Measurements from ENCODE around the gene ANAPC7. TPM values are rescaled to one million over a fixed set of nuclear protein-coding genes. Genes with fewer than 3 reads are reported as not detected.
"Not testable (repeated sequence)": the region's sequence is repeated elsewhere in the genome, so short reads cannot be mapped to it uniquely, and the experiment has no call there.

The ANAPC7 gene
- total and polyA plus RNA-seq, 12 donors: 27.4 to 114 (median 43.9) TPM

- Histone ChIP-seq H3K4me3 (no peak overlapping the region), H3K36me3 (replicated peaks in 1 of 2) (peaks cover 0 to 100% of the 10 kb centered on the region in 2 donors), H3K27ac (no peak overlapping the region), H3K27me3 (no peaks in the 10 kb centered on the region), H3K4me1 (replicated peaks in 1 of 2) (peaks cover 0 to under 1% of the 10 kb centered on the region in 2 donors), H3K9me3 (replicated peaks in 1 of 3) (no peaks in the 10 kb centered on the region)
- intact Hi-C loops (cut with DNase I): no loop called here
- WGBS, 4 donors: 83 to 89% (median 84%) methylated on average over 9 of the region's 9 CpGs
- DNase-seq: peak in 4 of 7 donors; percentile 5 to 47 (median 10)
- no peak for TF ChIP-seq CTCF (IDR thresholded peaks at IDR 0.05)
Observed at GRCh38 chr12:110343736-110344555, 59.6 kb downstream of the ANAPC7 start.

- H3K4me1 ChIP-seq (replicated peaks in 1 of 2): no peaks in the 10 kb centered on the region
- WGBS, 4 donors: 87 to 91% (median 88%) methylated on average over 5 of the region's 5 CpGs
Observed at GRCh38 chr12:110343114-110343513, 60.4 kb downstream of the ANAPC7 start.

GRCh38 chr12:110342157-110342556, 61.4 kb downstream of the ANAPC7 start:
- intact Hi-C loops (cut with DNase I): no loop called here
- Histone ChIP-seq H3K9me3 (replicated peaks in 1 of 3) (no peaks in the 10 kb centered on the region), H3K4me3 (no peak overlapping the region), H3K4me1 (replicated peaks in 1 of 2) (no peaks in the 10 kb centered on the region), H3K27me3 (no peaks in the 10 kb centered on the region), H3K27ac (no peak overlapping the region), H3K36me3 (replicated peaks in 1 of 2) (peaks cover 0 to 100% of the 10 kb centered on the region in 2 donors)
- TF ChIP-seq POLR2A (IDR thresholded peaks at IDR 0.05) (no peak), CTCF (IDR thresholded peaks at IDR 0.05) (no peak)
- DNase-seq: peak in 2 of 7 donors; percentile 9 to 44
- WGBS, 4 donors: 92 to 96% (median 93%) methylated on average over 15 of the region's 15 CpGs

More at GRCh38 chr12:110343114-110343513, 60.4 kb downstream of the ANAPC7 start:
- Histone ChIP-seq H3K9me3 (replicated peaks in 1 of 3) (no peaks in the 10 kb centered on the region), H3K27ac (no peak overlapping the region), H3K4me3 (no peak overlapping the region), H3K27me3 (no peaks in the 10 kb centered on the region), H3K36me3 (replicated peaks in 1 of 2) (peaks cover 0 to 100% of the 10 kb centered on the region in 2 donors)
- peak in 2 of 7 donors; percentile 5 to 44 for DNase-seq
- intact Hi-C loops (cut with DNase I): no loop called here
- no peak for TF ChIP-seq CTCF (IDR thresholded peaks at IDR 0.05)
- no peak for TF ChIP-seq POLR2A (IDR thresholded peaks at IDR 0.05)

GRCh38 chr12:110340706-110341105, 62.8 kb downstream of the ANAPC7 start:
- Histone ChIP-seq H3K4me1 (replicated peaks in 1 of 2) (no peaks in the 10 kb centered on the region), H3K27me3 (no peaks in the 10 kb centered on the region), H3K4me3 (no peak overlapping the region), H3K27ac (no peak overlapping the region), H3K36me3 (replicated peaks in 1 of 2) (peaks cover 0 to 100% of the 10 kb centered on the region in 2 donors), H3K9me3 (replicated peaks in 1 of 3) (no peaks in the 10 kb centered on the region)
- WGBS, 4 donors: 90 to 93% (median 92%) methylated on average over 13 to 18 of the region's 18 CpGs
- intact Hi-C loops (cut with DNase I): no loop called here
- DNase-seq: peak in 2 of 7 donors; percentile 15 to 54
- TF ChIP-seq CTCF (IDR thresholded peaks at IDR 0.05): no peak
- TF ChIP-seq POLR2A (IDR thresholded peaks at IDR 0.05): no peak

- H3K27me3 ChIP-seq; intact Hi-C loops (cut with DNase I); H3K27ac ChIP-seq; H3K4me3 ChIP-seq; H3K9me3 ChIP-seq (replicated peaks in 1 of 3); H3K4me1 ChIP-seq (replicated peaks in 1 of 2): not testable (repeated sequence)
- WGBS, 4 donors: 88 to 93% (median 93%) methylated on average over 8 of the region's 8 CpGs
- H3K36me3 ChIP-seq (replicated peaks in 1 of 2): peaks cover 0 to 100% of the 10 kb centered on the region in 2 donors
- peak in 2 of 7 donors; percentile 12 to 41 for DNase-seq
Observed at GRCh38 chr12:110340261-110340660, 63.2 kb downstream of the ANAPC7 start.
